Smooth muscle cell (in vitro differentiated cells): ENCODE results near the gene AK8. TPM values are rescaled to one million over a fixed set of nuclear protein-coding genes. Genes with fewer than 3 reads are reported as not detected.

Experiments used
- DNase-seq: peaks from one replicate; lab custom pipeline; 2025; ENCODE audit not compliant: unreplicated experiment; lab: John Stamatoyannopoulos, UW
- H2AFZ ChIP-seq: fragments of 200-600 bp; sonication (generic); 2 replicates; pipeline ENCODE4 v1.6.0; 2016; ENCODE audit warnings: antibody characterized with exemption, low read depth, mild to moderate bottlenecking
- H3F3A ChIP-seq: fragments of 200-600 bp; sonication (generic); 2 replicates; pipeline ENCODE4 v1.6.0; 2017; ENCODE audit warnings: antibody characterized with exemption, low read depth
- H3K27ac ChIP-seq: fragments of 200-600 bp; sonication (generic); 2 replicates; pipeline ENCODE4 v1.5.1; 2016; ENCODE audit warnings: low read depth, mild to moderate bottlenecking
- H3K27me3 ChIP-seq: fragments of 200-600 bp; sonication (generic); 2 replicates; pipeline ENCODE4 v1.6.1; 2016; ENCODE audit warnings: low read depth, mild to moderate bottlenecking
- H3K36me3 ChIP-seq: fragments of 200-600 bp; sonication (generic); 2 replicates; pipeline ENCODE4 v1.5.1; 2016; ENCODE audit warnings: low read depth
- H3K4me1 ChIP-seq: fragments of 200-600 bp; sonication (generic); 2 replicates; pipeline ENCODE4 v1.5.1; 2016; ENCODE audit warnings: low read depth
- H3K4me2 ChIP-seq: fragments of 200-600 bp; sonication (generic); 2 replicates; pipeline ENCODE4 v1.6.0; 2016; ENCODE audit warnings: mild to moderate bottlenecking
- H3K4me3 ChIP-seq: fragments of 200-600 bp; sonication (generic); 2 replicates; pipeline ENCODE4 v1.5.1; 2016; ENCODE audit warnings: mild to moderate bottlenecking
- H3K79me2 ChIP-seq: fragments of 200-600 bp; sonication (generic); 2 replicates; pipeline ENCODE4 v1.6.0; 2016; ENCODE audit warnings: low read depth, mild to moderate bottlenecking
- H3K9ac ChIP-seq: fragments of 200-600 bp; sonication (generic); 2 replicates; pipeline ENCODE4 v1.6.0; 2016; ENCODE audit warnings: low read depth
- H3K9me3 ChIP-seq: fragments of 200-600 bp; sonication (generic); replicated peaks from 2 replicates; pipeline ENCODE4 v1.5.1; 2016; ENCODE audit warnings: low read depth
- H4K20me1 ChIP-seq: fragments of 200-600 bp; sonication (generic); 2 replicates; pipeline ENCODE4 v1.6.0; 2016; ENCODE audit warnings: low read depth
- CTCF ChIP-seq: fragments of 200-600 bp; sonication (generic); IDR thresholded peaks from 2 replicates; pipeline ENCODE4 v1.5.1; 2017; ENCODE audit warnings: borderline replicate concordance, mild to moderate bottlenecking, antibody characterized with exemption; ENCODE audit not compliant: insufficient read depth, poor library complexity, severe bottlenecking
- WGBS: methylation state at CpG from one replicate; pipeline ENCODE4 v1.1.7; 2016; ENCODE audit warnings: low lambda C conversion rate; 5-methylcytosine and 5-hydroxymethylcytosine counted together
- polyA plus RNA-seq: library from polyadenylated mRNA; unstranded; fragments of >200 nt; fragmentation: Nextera tagmentation; extraction: Ambion mirVana; gene quantifications from 2 replicates; pipeline ENCODE4 v1.2.1, GENCODE V29; 2016
- total RNA-seq: library from RNA; depleted of rRNA; stranded (reverse); fragments of >200 nt; gene quantifications from 2 replicates; pipeline ENCODE4 v1.2.3, GENCODE V29; 2014

Gene AK8
- total and polyA plus RNA-seq, 2 experiments from 2014 or later, result 0.67 to 1.4 TPM

DNA sequence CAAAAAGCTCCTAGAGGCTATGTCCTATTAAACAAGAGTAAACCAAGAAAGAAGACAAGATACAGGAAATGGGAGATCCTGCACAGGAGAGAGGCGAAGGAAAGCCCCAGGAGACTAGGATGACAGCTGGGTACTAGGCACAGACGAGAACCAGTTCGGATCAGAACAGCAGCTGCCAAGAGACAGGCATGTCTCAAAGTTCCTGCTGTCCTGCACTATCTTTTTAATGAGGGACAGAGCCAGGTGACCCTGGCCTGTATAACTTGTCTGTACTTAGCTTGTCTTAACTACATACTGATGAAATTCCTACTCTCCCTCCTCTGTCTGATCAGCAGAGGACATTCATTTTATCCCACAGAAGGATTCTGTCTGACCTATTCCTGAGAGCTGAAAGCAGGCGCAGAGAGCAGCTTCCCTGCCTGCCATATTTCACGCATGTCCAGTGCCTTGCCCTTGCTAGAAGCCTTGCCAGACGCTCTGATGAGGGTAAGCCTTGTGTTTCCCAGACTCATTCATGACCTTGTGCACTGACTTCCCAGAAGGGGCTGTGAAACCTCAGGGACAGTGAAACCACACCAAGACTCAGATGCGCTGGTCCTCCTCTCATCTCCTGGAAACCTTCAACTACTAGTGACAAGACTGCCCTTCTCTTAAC, 41.7 kb upstream of the AK8 start:
- Histone ChIP-seq H3K4me1 (no peaks in the 10 kb centered on the region), H3K27me3 (no peaks in the 10 kb centered on the region), H3F3A (no peaks in the 10 kb centered on the region), H3K79me2 (no peaks in the 10 kb centered on the region), H3K9ac (no peak overlapping the region), H3K4me2 (no peak overlapping the region), H3K4me3 (no peak overlapping the region), H2AFZ (no peak overlapping the region), H3K27ac (no peak overlapping the region), H3K36me3 (peaks cover 20% of the 10 kb centered on the region), H4K20me1 (peaks cover 9% of the 10 kb centered on the region), H3K9me3 (no peaks in the 10 kb centered on the region)
- no peak for DNase-seq
- no peak for TF ChIP-seq CTCF
- 79% methylated on average over 7 of the region's 7 CpGs for WGBS

DNA sequence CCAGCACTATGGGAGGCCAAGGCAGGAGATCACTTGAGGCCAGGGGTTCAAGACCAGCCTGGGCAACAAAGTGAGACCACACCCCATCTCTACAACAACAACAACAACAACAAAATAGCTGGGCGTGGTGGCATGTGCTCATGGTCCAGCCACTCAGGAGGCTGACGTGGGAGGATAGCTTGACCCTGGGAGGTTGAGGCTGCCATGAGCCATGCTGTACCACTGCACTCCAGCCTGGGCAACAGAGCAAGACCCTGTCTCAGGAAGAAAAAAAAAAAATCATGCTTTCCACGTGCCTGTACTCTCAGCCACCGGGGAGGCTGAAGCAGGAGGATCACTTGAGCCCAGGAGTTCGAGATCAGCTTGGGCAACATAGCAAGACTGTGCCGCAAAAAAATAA, 36.8 kb upstream of the AK8 start:
- H3K79me2 ChIP-seq, result no peaks in the 10 kb centered on the region
- no peaks in the 10 kb centered on the region for H3F3A ChIP-seq
- no peaks in the 10 kb centered on the region for H3K4me1 ChIP-seq
- 99% methylated on average over 6 of the region's 6 CpGs for WGBS
- H2AFZ ChIP-seq, result no peak overlapping the region
- H3K4me3 ChIP-seq, result no peak overlapping the region
- no peaks in the 10 kb centered on the region for H3K9me3 ChIP-seq
- no peak for TF ChIP-seq CTCF
- no peak for DNase-seq
- no peak overlapping the region for H3K27ac ChIP-seq
- H3K27me3 ChIP-seq, result no peaks in the 10 kb centered on the region
- no peak overlapping the region for H3K9ac ChIP-seq
- H3K36me3 ChIP-seq, result peaks cover 23% of the 10 kb centered on the region
- H3K4me2 ChIP-seq, result no peak overlapping the region
- H4K20me1 ChIP-seq, result no peaks in the 10 kb centered on the region

DNA sequence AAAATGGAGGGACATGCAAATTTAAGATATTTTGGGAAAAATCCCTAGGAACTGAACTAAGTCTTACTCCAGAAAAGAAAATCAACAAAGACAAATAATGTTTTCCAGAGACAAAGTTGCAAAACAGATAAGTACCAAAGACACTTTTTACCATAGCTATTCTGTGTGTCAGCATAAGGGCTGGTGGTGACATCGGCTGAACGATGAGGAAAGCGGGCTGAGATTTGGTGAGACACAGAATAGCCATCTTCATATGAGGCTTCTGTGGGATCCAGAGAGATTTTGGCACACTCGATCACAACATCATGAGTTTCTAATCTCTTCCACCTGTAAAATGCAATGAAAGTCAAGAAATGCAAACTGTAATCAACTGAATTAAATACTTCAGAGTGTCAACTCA, 34.0 kb upstream of the AK8 start:
- Histone ChIP-seq H3K4me2 (no peak overlapping the region), H3K36me3 (peaks cover 23% of the 10 kb centered on the region), H3K9me3 (no peaks in the 10 kb centered on the region), H3K79me2 (no peaks in the 10 kb centered on the region), H3F3A (no peaks in the 10 kb centered on the region), H3K27ac (no peak overlapping the region), H3K27me3 (no peaks in the 10 kb centered on the region), H3K9ac (no peak overlapping the region), H2AFZ (no peak overlapping the region), H4K20me1 (no peaks in the 10 kb centered on the region), H3K4me3 (no peak overlapping the region), H3K4me1 (no peaks in the 10 kb centered on the region)
- DNase-seq, result no peak
- WGBS, result 96% methylated on average over 4 of the region's 4 CpGs
- no peak for TF ChIP-seq CTCF

DNA sequence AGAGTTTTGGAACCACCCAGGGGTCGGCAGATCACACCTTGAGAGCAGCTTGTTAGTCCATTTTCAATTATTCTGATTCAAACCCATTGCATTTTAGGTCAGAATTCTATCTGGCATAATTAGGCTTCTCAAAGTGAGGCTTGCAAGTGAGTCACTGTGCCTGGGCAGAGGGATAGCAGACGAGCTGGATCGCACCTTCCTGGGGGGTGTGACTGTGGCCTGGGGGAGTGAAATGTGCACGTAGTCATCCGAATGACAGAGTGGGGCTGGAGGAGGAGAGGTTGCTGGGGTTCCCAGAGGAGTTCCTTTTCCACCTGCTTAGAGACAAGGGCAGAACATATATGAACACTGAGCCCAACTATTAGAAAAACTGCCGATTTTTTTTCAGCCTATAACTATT, 32.3 kb upstream of the AK8 start:
- Histone ChIP-seq H3K27me3 (no peaks in the 10 kb centered on the region), H3F3A (no peaks in the 10 kb centered on the region), H3K4me3 (no peak overlapping the region), H3K36me3 (peaks cover 12% of the 10 kb centered on the region), H3K79me2 (no peaks in the 10 kb centered on the region), H2AFZ (no peak overlapping the region), H3K27ac (no peak overlapping the region), H3K4me2 (no peak overlapping the region), H3K9ac (no peak overlapping the region), H3K9me3 (no peaks in the 10 kb centered on the region), H4K20me1 (no peaks in the 10 kb centered on the region), H3K4me1 (no peaks in the 10 kb centered on the region)
- DNase-seq, result no peak
- WGBS, result 94% methylated on average over 6 of the region's 6 CpGs
- TF ChIP-seq CTCF, result no peak
